H54 (cell line): ENCODE measurements around the gene ADAMTS1.

Experiments used
- DNase-seq: peaks from one replicate; pipeline ENCODE4 v3.0.0; 2011; ENCODE audit warnings: low spot score, mixed read lengths; ENCODE audit not compliant: insufficient read length
- FAIRE-seq: peaks from 3 replicates; lab custom pipeline; 2011; peaks lifted over from hg19 to GRCh38; lab: Jason Lieb, UNC
- POLR2A ChIP-seq: IDR thresholded peaks from 2 replicates; pipeline ENCODE4 v1.6.1; 2011; ENCODE audit warnings: low read depth, mild to moderate bottlenecking, low read length

Gene ADAMTS1

DNA sequence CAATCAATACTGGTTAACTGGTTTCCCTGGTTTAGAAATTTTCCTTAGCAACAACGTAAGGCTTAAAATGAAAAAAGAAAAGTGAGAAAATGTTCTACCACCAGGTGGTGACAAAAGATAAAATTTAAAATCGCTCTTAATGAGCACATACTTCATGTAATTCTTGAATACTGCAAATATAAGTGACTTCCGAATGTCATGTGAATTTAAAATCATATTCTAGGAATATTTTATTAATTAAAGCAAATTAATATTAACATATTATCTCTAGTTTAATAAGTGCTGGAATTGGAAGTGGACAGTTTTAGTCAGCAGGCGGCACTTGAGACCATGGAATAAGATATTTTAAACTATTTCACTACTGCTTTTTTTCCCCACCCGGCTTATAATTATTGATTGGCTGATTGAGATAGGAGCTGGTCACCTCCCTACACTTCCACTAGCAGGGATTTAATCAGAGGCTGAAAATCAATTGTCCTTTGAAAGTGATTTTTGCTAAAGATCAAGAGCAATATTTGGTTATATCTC is 5.0 kb upstream of the ADAMTS1 start:
- FAIRE-seq: no peak
- TF ChIP-seq POLR2A: no peak
- no peak for DNase-seq

DNA sequence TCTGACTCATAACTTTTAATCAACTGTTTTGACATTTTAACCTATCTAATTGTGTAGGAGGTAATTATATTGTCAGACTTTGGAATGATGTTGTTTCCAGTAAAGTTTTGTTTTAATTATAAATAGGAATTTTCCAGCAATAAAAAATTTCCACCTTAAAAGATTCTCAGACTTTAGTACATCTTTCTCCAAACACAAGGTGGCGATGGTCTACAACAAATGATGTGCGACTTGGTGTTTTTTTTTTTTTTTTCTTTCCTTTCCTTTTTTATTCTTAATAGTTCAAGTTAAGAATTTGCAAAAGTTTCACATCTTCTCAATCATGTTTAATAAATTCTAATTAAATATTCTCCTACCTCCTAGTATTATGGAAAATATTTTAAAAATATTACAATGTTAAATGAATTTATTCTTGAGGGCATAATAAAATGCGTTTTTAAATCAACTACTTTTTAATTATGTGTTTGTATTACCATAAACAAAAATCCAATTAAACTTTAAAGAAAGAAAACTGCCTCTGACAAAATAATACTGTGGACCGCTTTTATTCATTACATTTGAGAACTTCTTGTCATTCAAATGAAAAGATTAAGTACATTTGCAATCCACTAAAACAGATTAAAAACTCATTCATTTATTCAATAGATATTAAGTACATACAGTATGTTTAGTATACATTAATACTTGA is 4.4 kb upstream of the ADAMTS1 start:
- TF ChIP-seq POLR2A: no peak
- FAIRE-seq (no peak), DNase-seq (no peak)

DNA sequence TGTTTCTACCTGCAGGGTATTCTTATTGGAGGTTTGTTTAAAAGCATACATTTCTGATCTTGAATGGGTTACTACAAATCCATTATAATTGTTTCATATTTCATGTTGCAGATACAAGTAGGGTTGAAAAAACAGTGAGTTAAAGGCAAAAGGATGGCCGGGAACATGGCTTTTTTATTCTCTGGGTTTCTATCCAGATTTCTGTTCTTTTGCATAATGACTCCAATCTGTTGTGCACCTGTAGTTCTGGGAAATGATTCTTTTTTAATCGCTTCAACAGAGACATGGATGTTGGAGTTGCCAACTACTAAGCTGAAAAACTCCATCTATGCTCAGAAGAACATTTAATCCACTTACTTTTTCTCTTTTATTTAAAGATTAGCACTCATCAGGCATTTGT is 2.7 kb upstream of the ADAMTS1 start:
- DNase-seq: no peak
- TF ChIP-seq POLR2A: no peak

DNA sequence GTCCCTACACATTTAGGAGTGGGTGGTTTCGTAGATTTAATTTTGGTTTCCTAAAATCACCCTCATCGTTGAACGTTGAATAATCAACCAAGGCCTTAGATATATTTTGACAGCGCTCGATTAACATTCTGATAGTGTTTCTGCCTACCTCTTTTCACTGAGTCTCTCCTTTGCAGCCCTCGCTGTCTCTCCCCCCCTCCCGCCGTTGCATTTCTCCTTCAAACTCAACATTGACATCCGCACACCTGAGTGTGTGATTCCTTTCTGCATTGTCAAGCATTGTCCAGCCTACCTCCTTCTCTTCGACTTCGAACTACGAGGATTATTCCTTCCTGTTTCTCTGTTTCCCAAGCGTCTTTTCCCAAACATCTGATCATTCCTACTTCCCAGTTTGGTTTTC is 1.8 kb upstream of the ADAMTS1 start:
- TF ChIP-seq POLR2A: no peak
- DNase-seq (no peak), FAIRE-seq (no peak)

More for the DNA sequence above, 2.7 kb upstream of the ADAMTS1 start:
- no peak for FAIRE-seq

DNA sequence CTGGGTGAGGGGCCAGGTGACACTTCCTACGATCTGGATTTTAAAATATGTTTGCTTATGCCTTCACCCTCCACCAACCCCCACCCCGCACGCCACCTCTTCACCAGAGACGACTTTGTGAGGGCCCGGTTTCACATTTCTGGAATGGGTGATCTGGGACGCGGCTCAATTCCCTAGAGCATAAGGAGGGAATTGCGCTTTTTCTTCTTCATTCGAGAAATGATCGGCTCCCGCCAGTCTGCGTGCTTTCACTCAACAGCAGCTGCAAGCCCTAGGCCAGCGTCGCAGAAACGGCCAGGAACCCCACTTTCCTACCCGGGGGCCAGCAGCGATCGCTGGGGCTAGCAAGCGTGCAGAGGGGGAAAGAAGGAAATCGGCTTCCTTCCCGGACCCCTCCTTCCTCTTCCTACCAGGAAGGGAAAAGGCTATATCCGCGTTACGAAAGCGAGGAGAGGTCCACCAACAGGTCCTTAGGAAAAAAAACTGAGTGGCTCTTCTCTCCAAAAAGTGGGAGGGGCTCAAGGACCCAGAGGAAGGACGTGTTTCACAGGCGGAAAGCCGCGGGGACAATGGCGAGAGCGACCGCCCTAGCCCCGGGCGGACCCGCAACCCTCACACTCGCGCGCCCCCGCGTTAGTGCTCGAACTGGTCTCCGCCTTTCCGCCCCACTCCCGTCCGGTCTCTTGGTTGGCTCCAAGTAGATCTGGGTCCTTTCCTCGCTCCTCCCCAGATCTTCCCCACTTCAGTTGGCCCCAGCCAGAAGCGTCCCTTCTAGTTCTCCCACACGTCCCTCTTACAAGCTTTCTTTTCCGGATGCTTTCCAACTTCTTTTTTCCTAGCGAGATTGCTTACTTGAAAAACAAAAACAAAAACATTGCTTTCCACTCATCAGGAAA is 1.1 kb upstream of the ADAMTS1 start:
- DNase-seq: peak; percentile 73
- no peak for FAIRE-seq
- peak; percentile 69 for TF ChIP-seq POLR2A

DNA sequence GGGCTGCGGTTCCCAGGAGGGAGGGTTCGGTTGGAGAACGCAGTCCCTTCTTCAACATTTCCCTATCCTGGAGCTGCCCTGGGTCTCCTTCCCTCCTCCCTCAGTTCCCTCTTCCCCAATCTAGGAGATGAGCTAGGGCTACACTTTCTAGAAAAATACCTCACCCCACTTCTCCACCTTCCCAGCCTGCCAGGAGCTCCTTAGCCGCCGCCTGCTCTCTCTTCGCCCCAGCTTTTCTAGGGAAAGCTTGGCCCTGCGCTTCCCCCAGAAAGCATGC is 488 bp upstream of the ADAMTS1 start:
- no peak for FAIRE-seq
- TF ChIP-seq POLR2A: no peak
- no peak for DNase-seq

DNA sequence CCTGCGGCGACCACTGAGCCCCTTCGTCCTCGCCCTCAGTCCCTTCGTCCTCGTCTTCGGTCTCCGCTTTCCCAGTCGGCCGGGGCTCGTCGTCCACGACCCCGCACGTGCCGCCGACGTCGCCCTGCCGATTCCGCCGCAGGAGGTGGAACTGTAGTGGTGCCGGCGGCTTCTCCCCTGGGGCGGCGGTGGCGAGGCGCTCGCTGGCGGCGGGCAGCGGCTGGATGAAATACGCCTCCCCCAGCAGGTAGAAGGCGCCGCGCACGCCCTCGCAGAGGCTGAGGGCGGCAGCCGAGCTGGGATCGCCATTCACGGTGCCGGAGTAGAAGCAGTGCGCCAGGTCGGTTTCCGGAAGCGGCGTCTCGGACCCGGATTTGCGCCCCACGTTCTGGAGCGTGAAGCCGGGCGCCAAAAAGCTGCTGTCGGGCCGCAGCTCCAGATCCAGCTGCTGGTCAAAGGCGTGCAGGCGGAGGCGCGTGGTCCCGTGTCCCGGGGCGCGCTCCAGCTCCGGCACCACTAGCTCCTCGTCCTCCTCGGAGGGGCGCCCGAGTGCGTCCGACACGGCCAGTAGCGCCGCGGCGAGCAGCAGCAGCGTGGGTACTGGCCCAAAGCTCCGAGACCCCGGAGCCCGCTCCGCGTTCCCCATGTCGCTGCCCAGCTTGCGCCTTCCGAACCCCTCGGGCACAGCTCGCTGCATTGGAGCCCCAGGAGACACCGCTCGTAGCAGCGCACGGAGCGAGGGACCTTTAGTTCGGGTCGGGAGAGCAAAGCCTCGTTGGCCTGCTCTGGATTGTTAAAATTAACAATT is 747 bp downstream of the ADAMTS1 start:
- FAIRE-seq (no peak), DNase-seq (no peak)
- peak; percentile 37 for TF ChIP-seq POLR2A

DNA sequence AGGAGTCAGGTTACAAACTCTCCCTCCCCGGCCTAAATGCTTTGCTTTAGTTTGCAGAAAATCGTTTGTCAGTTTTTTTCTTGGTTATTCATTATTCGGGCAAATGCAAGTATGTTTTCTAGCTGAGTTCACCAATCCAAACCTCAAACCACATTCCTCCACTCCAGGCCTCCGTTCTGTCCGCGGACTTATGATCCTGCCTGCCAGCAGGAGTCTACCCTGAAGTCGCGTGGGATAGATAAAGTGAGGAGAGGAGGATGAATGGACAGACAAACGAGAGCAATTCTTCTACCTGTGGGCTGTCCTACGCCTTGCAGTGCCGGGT is 1.3 kb downstream of the ADAMTS1 start:
- no peak for FAIRE-seq
- peak; percentile 31 for DNase-seq
- TF ChIP-seq POLR2A: no peak

DNA sequence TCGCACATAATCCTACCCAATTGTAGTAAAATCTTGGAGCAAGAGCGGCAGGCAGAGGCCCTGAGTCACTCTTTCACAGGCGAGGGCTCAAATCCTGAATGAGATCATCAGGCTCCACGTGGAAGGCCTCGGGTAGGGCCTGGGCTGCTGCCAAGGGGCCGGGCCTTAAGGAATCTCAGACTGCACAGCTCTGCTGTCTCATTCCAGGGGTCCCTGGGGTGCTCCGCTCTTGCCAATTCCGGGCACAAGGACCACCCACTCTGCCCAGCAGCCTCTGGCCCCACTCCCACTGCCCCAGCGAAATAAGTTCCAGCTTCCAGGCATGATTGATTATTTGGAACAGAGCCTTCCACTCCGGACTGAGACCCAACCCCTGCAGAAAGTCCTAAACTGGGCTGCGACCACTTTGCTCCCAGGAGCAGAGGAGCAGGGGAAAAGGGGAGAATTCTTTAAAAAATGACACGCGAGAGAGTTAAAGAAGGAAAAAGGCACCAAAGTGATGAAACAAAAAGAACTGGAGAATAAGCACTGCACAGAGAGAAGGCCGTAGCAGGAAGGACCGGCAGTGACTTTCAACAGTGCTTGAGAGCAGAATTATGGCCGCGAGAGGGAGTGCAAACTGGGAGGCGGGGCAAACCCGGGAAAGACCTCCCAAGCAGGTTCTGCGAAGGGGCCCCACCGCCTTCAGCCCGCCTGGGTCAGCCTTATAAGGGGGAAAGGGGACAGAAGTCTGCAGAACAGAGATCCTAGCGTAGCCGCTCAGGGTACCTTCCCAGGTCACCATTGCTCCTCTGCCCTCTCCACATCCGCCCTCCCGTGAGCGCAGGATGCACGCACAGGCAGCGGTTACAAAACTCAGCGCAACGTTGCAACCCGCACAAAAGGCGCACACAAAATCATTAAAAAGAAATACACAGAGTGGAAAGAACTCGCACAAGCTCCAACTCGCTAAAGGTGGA is 2.0 kb downstream of the ADAMTS1 start:
- no peak for FAIRE-seq
- peak; percentile 36 for TF ChIP-seq POLR2A
- peak; percentile 92 for DNase-seq

DNA sequence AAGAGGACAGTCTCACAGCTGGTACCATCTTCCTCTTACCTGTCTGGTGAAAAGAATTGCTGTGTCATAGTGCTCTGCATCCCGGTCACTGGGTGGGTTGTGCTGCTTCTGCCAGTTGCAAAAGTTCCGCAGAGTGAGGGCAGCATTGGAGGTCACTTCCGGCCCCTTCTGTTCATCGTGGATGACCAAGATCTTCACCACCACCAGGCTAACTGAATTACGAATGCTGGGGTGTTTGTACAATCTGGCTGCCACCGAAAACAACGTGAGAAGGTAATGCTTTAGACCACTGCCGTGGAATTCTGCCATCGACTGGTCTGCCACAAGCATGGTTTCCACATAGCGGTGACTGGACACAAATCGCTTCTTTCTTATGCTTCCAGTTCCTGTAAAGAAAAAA is 2.9 kb downstream of the ADAMTS1 start:
- no peak for TF ChIP-seq POLR2A
- FAIRE-seq (no peak), DNase-seq (no peak)

DNA sequence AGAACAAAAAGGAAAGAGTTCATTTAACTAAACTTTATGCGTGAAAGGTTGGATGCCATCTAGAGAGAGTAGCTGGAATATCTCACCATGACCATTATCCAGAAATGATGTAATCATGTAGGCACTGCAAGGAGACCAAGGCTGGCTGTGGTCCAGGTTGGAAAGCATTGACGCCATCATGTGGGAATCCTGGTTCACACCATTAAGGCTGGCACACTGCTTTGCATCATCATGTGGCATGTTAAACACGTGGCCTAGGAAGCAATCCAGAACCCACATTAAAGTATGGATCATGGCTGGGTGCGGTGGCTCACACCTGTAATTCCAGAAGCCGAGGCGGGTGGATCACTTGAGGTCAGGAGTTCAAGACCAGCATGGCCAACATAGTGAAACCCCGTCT is 4.3 kb downstream of the ADAMTS1 start:
- FAIRE-seq (no peak), DNase-seq (no peak)
- TF ChIP-seq POLR2A: no peak

DNA sequence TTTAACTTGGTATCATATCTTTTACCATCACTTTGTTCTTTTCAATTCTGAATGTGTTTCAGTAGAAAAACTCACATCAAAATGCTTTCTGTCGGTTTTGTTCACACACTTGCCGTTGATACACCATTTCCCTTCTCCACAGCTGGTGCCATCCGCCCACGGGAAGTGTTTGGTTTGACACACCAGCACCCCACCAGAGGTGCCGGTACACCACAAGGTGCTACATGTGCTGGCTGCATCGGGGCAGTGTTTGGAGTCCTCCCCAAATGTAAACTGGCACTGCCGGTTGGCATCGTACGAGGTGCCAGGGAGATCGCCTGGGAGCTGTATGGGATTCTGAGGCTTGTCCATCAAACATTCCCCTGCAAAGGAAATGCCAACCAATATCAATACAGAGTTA is 5.0 kb downstream of the ADAMTS1 start:
- DNase-seq (no peak), FAIRE-seq (no peak)
- no peak for TF ChIP-seq POLR2A

DNA sequence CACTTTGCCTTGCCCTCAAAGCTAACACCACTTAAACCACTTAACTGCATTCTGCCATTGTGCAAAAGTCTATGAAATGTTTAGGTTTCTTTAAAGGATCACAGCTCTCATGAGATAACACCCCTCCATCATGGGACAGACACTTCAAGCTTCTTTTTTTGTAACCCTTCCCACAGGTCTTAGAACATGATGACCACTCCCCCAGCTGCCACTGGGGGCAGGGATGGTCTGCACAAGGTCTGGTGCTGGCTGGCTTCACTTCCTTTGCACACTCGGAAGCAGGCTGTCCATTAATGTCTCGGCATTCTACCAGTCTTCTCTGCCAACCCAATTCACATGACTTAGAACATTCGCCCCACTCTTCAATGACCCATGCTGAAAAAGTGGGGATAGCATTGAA is 7.7 kb downstream of the ADAMTS1 start:
- FAIRE-seq: no peak

DNA sequence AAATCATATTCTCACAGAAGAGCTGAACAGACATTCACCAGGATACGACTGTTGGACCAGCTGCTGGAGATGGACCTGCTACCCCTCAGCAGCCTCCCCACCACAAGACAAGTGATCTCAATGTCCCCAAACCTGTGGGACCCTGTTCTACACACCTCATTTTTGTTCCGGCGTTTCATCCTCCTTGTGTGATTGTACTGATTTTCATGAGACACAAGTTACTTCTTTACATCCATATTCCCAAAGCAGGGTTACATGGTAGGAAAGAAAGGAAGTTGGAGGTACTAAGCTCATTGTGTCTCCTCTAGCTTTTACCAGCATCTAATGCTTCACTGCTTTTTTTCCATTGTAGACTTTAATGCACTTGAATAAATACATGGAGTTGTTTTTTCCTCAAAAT is 8.7 kb downstream of the ADAMTS1 start:
- DNase-seq (no peak), FAIRE-seq (no peak)
- TF ChIP-seq POLR2A: no peak

More for the DNA sequence above, 7.7 kb downstream of the ADAMTS1 start:
- DNase-seq: no peak
- no peak for TF ChIP-seq POLR2A
